Activated CD4-positive, alpha-beta T cell treated with anti-CD3 and anti-CD28 coated beads, Interleukin-2, Interleukin-6, amounts not matched to agents 100 ng/mL and 50 ng/mL, durations not matched to agents 16 hours and 8 hours (primary cell): Measurements from ENCODE around the gene ARMC9.
"Not testable (repeated sequence)": the region's sequence is repeated elsewhere in the genome, so short reads cannot be mapped to it uniquely, and the experiment has no call there.

Experiments used
- DNase-seq: peaks from one replicate; pipeline ENCODE4 v3.0.0-alpha.2; 2020

ARMC9 gene

DNA sequence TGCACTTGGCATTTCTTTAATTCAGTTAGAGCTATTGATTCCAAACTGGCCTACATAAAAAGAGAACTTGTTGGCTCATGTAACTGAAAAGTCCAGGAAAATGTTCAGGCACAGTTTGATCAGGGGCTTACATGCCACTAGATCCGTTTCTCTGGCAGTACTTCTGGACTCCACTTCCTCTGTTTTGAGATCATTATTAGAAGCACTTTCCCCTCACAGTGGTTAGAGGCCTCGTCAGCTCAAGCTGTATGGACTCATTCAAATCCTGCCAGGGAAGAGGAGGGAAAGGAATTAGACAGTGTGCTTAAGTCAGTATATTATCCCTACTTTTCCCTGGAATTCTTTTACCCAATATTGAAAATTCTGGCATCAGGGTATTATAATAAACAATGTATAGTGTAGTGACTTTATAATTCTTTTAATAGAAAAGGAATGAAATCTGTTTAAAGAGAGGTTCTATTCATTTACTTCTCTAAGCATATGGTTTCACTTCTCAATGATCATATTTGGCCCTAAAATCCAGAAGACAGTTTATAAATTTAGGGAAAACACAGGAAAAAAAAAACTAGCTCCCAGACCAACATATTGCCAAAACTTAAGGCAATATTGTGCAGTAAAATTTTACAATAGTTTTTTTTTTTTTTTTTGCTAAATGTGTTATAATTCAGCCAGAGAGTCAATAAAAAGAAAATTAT, 92.0 kb downstream of the ARMC9 start:
- DNase-seq, result no peak

DNA sequence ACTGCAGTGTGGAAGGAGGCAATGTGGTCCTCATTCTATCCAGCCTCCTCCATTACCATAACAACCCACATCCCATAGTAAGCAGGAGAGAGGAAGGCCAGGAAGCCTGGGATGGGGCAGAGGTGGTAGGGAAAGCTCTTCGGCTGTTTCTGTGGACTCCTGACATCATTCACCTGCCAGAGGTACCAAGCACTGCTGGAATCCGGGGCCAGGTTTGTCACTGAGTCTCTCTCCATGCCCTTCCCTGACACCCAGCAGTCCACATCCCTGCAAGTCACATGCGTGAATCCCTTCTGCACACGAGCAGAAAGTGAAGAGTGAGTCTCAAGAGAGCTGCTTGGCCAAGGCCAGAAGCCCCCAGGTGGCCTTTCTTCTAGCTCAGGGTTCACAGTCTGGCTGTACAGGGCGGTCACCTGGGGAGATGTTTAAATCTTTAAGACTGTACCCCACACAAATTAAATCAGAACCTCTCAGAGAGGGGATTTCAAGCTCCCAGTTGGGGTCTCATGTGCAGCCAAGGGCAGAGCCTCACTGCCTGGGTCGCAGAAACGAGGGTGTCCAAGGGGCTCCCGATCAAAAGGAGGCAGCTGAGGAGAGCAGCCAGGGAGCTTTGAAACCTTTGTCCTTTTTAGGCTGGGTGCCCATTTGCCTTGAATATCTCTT, 94.2 kb downstream of the ARMC9 start:
- DNase-seq, result no peak

DNA sequence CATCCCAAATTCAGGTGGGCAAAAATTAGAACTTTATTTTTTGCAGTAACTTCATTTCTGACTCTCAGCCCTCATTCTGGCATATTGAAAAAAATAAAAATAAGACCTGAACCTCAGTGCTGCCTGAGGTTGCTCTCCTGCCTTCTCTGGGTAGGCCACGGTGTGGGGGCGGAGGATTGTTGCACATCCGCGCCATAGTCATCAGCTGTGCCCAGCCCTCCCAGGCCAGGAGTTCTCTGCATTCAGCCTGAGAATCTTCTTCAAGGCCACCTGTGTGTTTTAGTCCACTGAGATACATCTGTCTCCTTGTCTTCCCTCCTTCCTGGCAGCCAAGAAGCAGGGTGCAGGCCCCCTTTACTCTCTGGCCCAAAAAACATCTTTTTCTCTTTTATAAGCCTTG, 94.7 kb downstream of the ARMC9 start:
- DNase-seq, result no peak

DNA sequence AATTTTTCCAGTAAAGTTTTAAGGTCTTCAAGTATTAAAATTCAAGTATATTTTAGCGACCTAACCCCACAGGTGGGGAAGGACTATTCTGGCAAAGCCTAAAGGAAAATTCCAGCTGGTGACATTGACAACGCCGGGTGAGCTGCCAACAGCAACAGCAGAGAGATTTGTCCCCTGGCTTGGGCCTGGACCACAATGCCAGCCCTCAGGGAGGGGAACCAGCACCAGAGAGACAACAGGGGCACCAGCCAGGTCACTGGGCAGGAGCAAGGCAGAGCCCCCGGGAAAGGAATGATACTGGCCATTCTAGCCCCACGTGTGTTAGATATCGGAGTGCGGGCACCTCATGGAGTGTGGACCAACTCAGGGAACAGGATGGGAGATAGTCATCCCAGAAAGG, 95.7 kb downstream of the ARMC9 start:
- DNase-seq, result no peak

DNA sequence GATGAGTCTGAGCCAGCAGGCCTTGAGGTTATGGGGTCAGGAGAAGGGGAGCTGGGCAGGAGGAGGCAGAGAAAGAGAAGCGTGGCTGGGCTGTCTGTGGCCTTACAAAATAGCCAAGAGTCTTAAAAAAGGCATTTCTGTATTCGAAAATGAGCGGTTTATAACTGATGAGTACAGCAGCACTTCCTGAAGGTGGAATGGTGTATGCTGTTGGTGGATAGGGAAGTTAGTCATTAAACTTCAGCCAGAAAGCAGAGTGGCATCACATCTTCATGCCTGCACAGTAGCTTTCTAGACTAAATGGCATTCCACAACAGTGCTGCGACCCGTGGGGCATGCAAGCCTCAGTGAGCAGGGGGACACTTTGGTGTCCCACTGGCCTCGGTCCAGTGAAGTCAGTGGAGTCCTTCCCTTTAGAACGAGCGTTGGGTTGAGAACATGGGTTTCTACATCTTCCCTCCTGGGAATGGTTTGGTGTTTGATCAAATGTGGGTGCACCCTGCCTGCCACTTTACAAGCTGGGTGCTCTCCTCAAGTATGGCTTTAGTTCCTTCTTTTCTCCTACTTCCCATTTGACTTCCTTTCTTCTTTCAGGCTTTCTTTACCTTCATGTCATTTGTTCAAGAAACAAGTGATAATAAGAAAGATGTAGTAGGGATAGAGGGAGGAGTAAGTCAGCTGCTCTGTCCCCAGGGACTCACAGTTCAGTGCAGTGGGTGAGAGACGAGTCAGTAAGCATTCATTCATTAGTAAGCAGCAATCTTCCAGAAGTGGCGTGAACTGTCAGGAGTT, 96.3 kb downstream of the ARMC9 start:
- DNase-seq, result no peak

DNA sequence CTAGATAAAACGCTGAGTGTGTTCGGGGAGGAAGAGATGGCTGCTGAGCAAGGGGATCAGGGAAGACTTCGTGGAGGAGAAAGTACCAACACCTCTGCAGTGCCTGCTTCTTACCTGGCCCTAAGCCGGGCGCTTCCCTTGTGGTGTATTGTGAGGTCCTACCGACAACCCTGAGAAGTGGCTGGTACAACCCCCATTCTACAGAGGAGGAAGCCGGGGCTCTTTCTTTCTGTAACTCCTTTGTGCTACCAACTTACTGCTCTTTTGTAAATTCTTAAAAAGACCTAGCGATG, 96.9 kb downstream of the ARMC9 start:
- DNase-seq, result no peak

DNA sequence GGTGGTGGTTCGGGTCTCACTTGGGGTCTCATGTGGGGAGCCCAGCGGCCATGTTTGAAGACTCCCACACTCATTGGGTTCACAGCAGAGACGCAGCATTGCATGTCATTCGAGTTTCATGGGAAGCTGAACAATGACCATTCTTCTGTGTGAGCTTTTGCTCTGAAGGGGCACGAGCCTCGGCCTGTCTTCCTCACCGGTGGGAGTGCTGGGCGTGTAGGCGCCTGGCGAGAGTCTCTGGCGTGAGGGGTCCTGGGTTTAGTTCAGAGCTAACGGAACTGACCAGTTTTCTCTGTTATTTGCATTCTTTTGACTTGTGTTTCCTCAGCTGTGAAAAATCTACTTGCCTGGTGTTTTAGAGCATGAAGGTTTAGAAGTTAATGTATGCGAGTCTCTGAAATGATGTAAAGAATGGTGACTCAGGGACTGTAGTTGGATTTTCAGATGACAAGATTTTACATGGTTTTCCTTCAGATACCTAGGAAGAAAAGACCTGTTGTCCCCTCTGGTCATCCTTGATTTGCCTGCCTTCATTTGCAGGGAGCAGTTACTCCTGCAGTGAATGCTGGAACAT, 98.1 kb downstream of the ARMC9 start:
- no peak for DNase-seq

DNA sequence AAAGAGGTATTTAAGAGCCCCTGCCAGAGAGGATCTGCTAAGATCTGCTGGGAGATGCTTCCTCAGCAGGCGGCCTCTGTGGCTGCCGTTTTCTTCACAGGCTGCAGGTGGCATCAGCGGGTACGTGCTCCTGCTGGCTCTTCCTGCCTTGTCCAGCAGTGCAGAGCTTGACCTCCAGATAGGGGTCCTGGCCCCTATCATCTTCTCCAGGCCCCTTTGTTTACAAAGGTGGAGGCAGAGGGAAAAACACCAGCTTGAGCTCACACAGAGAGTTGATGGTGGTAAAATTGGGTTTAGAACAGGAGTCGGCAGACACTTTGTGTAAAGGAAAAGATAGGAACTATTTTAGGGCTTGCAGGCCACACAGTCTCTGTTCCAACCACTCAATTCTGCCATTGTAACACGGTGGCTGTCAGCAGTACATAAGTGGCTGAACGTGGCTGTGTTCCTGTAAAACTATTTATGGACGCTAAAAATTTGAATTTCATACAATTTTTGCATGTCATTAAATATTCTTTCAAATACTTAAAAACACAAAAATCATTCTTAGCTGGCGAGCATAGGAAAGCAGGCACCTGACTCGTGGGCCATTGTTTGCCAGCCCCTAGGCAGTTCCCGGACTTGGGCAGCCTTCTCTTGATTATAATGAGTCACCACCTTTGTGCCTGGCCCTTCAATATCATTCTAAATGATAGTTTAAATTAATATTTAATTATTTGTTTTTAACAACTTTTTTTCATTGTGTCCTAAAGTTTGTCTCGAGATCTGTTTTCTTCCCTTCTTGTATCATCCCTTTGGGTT, 98.9 kb downstream of the ARMC9 start:
- DNase-seq, result peak; percentile 39

DNA sequence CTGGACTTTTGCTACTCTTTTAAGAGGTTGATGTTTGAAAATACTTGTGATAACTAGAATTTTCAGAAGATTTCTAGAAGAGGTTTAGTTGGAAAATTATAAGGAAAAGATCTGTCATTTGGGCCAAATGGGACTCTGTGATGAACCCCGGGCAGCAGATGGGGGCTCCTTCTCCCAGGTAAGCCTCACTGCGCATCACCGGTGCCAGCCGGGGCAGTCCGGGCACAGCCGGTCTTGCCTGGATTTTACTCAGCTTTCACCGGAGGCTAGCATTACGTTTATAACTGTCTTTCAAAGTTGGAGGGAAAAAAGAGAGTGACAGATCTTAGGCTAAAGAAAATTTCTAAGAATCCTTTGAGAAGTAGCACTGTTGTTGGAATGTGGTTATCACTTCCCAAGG, 99.7 kb downstream of the ARMC9 start:
- no peak for DNase-seq

DNA sequence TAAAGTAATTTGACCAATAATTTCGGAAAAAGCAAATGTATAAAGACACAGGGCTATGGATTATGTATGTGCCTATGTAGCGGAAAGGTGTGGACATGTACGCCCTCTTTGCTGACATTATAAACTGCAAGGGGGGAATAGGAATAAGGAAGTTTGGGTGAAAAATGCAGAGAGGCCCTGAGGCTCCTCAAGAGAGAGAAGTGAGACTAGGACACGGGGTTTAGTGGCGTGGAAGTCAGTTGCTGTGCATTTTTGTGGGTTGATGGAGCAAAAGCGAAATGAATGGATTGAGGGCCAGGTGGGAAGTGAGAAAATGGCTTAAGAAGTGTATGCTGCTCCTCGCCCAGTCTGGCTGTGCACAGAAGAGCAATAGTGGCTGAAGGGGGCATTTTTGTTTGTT, 100.8 kb downstream of the ARMC9 start:
- no peak for DNase-seq

DNA sequence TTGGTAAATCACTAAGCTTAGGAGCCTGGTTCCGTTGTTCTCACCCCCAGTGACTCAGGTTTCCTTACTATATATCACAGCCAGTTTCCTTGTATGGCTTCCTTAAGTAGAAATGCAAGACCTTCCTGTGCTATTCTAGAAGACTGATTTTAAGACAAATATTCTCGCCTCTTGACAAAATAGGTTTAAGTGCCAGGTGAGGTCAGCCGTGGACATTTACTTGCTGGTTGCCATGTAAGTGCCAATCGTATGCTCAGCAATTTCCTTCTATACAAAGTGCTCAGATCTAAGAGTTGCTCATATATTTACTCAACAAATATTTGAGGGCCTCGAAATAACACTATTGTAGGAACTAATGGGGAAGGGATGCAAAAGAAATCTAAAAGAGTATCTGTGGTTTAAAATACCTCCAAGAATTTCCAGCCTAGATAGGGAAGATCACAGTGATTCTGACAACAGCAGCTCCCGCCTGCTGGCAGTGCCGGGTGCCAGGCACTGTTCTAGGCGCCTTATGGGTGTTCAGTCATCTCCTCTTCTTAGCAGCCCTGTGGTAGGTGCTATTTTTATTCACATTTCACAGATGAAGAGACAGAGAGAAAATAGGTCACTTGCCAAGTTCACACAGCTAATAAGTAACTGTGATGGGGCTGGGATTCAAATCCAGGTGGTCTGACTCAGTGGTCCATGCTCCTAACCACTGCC, 101.7 kb downstream of the ARMC9 start:
- DNase-seq, result no peak

DNA sequence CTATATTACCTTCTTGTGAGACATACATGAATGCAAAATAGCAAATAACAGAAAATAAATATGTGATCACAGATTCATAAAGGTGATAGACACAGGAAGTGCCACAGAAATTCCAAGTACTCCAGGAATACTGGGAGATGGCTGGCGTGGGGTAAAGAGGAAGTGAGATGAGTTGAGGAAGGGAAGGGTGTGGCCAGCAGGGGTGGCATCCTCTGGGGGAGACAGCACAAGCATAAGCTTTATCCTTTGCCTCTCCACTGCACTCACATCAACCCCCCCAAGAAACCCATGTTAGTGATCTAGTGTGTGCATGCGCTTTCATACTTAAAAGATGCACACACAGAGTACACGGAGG, 102.3 kb downstream of the ARMC9 start:
- DNase-seq, result no peak

DNA sequence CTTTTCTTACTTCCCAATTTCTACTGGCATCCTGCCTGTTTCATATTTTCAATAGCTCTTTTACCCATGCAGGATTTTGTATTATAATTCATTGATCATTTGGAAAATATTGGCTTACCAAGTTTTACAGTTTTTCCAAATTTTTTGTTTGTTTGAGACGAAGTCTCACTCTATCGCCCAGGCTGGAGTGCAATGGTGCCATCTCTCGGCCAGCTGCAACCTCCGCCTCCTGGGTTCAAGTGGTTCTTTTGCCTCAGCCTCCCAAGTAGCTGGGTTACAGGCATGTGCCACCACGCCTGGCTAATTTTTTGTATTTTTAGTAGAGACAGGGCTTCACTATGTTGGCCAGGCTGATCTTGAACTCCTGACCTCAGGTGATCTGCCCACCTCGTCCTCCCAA, 105.8 kb downstream of the ARMC9 start:
- not testable (repeated sequence) for DNase-seq

DNA sequence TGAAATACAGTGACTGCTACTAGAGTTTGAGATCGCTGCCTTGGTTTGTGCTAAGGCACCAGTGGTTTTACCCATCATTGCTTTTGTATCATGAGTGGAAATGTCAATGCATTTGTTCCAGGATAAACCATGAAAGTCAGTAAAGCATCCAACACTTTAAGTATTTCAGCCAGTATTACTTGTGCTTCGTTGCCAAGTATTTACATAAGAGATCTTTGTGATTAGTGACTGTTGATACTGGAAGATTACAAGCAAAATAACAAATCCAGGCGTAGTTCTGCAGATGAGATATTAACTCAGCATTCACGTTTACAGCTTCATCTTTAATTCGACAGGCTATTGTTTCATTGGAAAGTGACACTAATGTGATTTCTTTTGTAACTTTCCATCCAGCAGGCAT, 106.8 kb downstream of the ARMC9 start:
- no peak for DNase-seq

DNA sequence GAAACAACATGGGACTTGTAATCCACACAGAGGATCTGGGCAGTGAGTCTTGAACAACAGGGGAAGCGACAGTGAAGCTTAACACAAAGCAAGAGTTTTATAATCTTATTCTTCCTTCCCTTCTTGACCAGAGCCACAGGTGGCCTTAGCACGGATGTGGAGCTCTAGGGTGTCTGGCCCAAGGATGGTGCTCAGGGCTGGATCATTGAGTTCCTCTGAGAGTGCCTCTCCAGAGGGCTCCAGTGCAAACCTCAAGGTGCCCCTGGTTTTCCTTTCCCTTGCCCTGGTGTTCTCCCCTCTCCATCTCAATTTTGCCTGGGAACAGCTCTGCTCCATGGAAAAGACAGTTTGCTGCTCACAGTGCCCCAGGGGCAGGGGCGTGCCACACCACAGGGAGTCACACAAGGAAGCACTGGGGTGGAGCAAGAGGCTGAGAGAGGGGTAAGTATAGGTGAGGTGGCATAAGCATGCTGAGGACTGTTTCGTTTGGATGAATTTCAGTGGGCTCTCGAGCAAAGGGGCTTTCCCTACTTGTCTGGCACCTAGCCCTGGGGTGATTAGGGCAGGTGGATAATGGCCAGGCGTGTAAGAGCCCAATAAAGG, 108.5 kb downstream of the ARMC9 start:
- no peak for DNase-seq

DNA sequence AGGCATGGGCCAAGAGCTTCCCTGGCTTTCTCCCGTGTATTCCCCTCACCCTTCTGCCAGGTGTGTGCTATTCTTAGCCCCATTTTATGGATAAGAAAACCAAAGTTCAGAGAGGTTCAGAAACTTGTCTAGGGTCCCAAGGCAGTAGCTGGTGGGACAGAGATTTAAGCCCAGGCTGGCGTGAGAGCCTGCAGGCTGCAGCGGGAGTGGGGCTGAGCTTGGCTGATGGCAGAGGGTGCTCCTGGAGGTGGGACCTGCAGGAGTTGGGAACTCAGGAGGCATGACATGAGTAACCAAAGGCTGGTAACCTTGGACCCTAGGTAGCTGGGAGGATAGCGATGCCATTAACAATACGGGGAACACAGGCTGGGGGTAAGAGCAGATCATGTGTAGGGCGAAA, 109.8 kb downstream of the ARMC9 start:
- DNase-seq, result no peak

DNA sequence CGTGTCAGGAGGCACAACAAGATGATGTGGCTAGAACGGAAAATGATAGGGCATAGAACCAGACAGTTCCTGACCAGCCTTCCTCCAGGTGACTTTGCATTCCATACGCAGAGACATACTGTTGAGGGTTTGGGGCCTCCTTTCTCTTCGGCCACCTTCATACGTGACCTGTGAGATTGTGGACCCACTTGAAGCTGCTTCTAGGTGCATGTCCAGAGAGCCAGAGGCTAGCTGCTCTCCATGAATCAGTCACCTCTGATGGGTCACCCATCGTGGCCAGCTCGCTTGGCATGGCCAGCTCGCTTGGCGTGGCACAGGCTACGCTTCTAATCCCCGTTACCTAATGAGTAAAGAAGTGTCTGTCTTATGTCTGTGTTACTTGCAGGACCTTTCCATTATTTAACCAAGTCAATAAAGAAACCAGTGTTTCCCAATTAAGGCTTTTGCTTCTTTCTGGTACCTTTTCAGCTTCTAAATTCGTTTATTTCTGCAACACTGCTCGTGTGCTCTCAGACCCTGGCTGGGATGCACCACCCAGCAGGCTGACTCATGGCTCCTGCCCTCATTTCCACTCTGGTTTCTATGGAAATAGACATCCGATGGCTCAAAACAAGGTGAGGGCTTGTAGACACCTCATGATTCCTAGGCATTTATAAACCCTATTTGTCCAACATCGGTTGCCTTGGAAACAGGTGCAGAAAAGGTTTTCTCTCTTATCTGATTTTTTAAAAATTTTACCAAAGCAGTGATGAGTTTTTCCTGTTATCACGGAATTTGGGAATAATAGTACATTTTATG, 110.4 kb downstream of the ARMC9 start:
- no peak for DNase-seq

DNA sequence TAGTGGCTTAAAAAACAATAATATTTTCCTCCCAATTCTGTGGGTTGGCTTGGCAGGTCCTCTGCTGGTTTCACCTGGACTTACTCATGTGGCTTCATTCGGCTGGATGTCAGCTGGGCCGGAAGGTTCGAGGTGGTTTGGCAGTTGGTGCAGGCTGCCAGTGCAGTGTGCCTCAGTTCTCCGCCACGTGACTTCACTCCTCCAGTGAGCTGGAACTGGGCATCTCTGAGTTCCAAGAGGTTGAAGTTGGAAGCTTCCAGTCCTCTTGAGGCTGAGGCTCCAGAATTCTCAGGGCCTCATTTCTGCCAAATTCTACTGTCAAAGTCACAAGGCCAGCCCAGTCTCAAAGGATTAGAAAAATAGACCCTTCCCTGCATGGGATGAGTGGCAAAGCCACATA, 113.6 kb downstream of the ARMC9 start:
- no peak for DNase-seq

DNA sequence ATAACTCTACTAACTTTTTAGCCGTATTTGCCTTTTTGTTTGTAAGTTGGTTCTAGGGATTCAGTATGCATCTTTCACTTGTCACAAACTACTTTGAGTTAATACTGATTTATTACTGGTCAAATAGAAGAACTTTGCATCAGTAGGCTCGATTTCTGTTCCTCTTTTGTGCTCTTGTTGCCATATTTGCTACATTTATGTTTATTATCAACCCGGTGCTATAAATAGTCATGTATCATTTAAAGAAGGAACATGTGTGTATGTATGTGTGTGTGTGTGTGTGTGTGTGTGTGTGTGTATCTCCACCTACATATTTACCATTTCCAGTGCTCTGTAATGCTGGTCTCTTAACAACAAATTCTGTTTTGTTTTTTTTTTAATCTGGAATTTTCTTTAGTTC, 117.5 kb downstream of the ARMC9 start:
- DNase-seq, result no peak

DNA sequence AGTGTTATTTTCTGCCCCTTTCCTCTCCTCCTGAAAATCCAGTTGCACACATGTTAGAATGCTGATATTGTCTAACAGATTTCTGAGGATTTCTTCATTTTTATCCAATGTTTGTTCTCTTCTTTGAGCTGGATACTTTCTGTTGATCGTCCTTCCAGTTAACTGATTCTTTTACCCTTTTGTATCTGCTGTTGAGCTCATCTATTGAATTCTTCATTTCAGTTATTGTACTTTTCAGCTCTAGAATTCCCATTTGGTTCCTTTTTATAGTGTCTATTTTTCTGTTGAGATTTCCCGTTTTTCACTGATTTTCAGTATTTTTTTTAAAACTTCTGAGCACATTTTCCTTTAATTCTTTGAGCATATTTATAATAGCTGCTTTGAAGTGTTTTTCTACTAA, 119.1 kb downstream of the ARMC9 start:
- no peak for DNase-seq

DNA sequence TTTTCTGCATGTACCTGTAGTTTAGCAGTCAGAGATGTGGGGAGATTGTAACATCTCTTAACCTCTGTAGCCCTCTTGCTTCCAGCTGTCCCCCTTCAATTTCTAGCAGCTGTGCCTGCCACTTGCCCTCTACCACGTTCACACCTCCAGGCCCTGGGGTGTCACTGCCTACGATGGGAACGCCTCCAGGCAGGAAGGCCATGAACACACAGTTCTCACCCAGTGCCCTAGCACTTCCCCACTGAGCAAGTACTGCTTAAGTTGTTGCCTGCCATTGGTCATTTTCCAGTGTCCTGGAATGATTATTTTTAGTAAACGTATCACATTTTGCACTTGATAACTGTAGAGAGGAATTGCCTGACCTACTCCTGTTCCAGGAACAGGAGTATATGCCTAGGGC, 120.0 kb downstream of the ARMC9 start:
- DNase-seq, result no peak
